CD14-positive monocyte (primary cell): Measurements from ENCODE around the gene BLCAP. TPM values are rescaled to one million over a fixed set of nuclear protein-coding genes. Genes with fewer than 3 reads are reported as not detected.

ENCODE experiments used
- DNase-seq, 3 donors: peaks; one replicate each; pipeline ENCODE4 v3.0.0-alpha.2; 2011 to 2022
- H2AFZ ChIP-seq: 2 replicates; pipeline ENCODE4 v1.6.0; 2012; ENCODE audit warnings: mild to moderate bottlenecking, low read depth, low read length, inconsistent platforms; ENCODE audit not compliant: insufficient read depth, poor library complexity, severe bottlenecking
- H3K27ac ChIP-seq, 2 donors: 1 replicate in 1 of 2; 2 replicates in 1 of 2; pipeline ENCODE4 v1.5.1; 2012 to 2013; ENCODE audit warnings: low read length in 2 of 2, control low read depth in 1 of 2, inconsistent platforms in 1 of 2, low read depth in 1 of 2, mild to moderate bottlenecking in 1 of 2
- H3K27me3 ChIP-seq, 2 donors: one replicate each; pipeline versions ENCODE4 v1.6.0 to v1.6.1; 2011 to 2013; ENCODE audit warnings: low read length in 2 of 2; ENCODE audit not compliant: control insufficient read depth in 2 of 2, insufficient read depth in 2 of 2
- H3K36me3 ChIP-seq, 2 donors: replicated peaks in 1 of 2; 1 replicate in 1 of 2; 2 replicates in 1 of 2; pipeline versions ENCODE4 v1.5.1 to v1.6.1; 2012 to 2013; ENCODE audit warnings: low read length in 2 of 2, control low read depth in 1 of 2, inconsistent platforms in 1 of 2, mild to moderate bottlenecking in 1 of 2; ENCODE audit not compliant: insufficient read depth in 2 of 2, control insufficient read depth in 1 of 2
- H3K4me1 ChIP-seq, 2 donors: 1 replicate in 1 of 2; 2 replicates in 1 of 2; pipeline versions ENCODE4 v1.5.1 to v1.6.1; 2012 to 2013; ENCODE audit warnings: low read length in 2 of 2, control low read depth in 1 of 2, inconsistent platforms in 1 of 2, mild to moderate bottlenecking in 1 of 2, moderate library complexity in 1 of 2; ENCODE audit not compliant: insufficient read depth in 2 of 2, control insufficient read depth in 1 of 2
- H3K4me2 ChIP-seq: replicated peaks from 2 replicates; pipeline ENCODE3; 2012; ENCODE audit warnings: low read length, moderate library complexity, mild to moderate bottlenecking; ENCODE audit not compliant: poor library complexity, severe bottlenecking; ENCODE audit errors: extremely low read depth
- H3K4me3 ChIP-seq, 3 experiments: fragments of 200-600 bp in 1 of 3; sonication (generic) in 1 of 3; replicated peaks in 1 of 3; 1 replicate in 2 of 3; 2 replicates in 1 of 3; pipeline ENCODE4 v1.5.1; 2011 to 2013; ENCODE audit warnings: low read length in 3 of 3, mild to moderate bottlenecking in 3 of 3, control low read depth in 2 of 3, low read depth in 2 of 3, inconsistent platforms in 1 of 3, moderate library complexity in 1 of 3
- H3K79me2 ChIP-seq: 2 replicates; pipeline ENCODE4 v1.6.0; 2012; ENCODE audit warnings: mild to moderate bottlenecking, control low read depth, inconsistent platforms, low read length, moderate library complexity; ENCODE audit not compliant: insufficient read depth
- H3K9ac ChIP-seq: 2 replicates; pipeline ENCODE4 v1.6.0; 2017; ENCODE audit warnings: low read length, mild to moderate bottlenecking; ENCODE audit not compliant: insufficient read depth, poor library complexity, severe bottlenecking
- H3K9me3 ChIP-seq, 2 donors: replicated peaks in 1 of 2; 1 replicate in 1 of 2; 2 replicates in 1 of 2; pipeline versions ENCODE4 v1.5.1 to v1.6.1; 2012 to 2013; ENCODE audit warnings: low read length in 2 of 2, control low read depth in 1 of 2; ENCODE audit not compliant: control insufficient read depth in 1 of 2, insufficient read depth in 1 of 2
- H4K20me1 ChIP-seq: 2 replicates; pipeline ENCODE4 v1.6.0; 2012; ENCODE audit warnings: mild to moderate bottlenecking, low read length, control low read depth, moderate library complexity; ENCODE audit not compliant: insufficient read depth
- H3K27ac Mint-ChIP-seq, 7 donors: one replicate each; pipeline ENCODE4 v1.8.0; 2020; ENCODE audit warnings: mild to moderate bottlenecking in 7 of 7, mixed read lengths in 7 of 7, moderate library complexity in 6 of 7, inconsistent platforms in 2 of 7
- H3K27me3 Mint-ChIP-seq, 3 donors: one replicate each; pipeline ENCODE4 v1.8.0; 2021 to 2022; ENCODE audit warnings: low read depth in 3 of 3, mild to moderate bottlenecking in 3 of 3, mixed read lengths in 3 of 3, moderate library complexity in 3 of 3, inconsistent platforms in 1 of 3
- H3K36me3 Mint-ChIP-seq, 2 donors: one replicate each; pipeline ENCODE4 v1.8.0; 2020; ENCODE audit warnings: mixed read lengths in 2 of 2, inconsistent platforms in 1 of 2, mild to moderate bottlenecking in 1 of 2
- H3K4me1 Mint-ChIP-seq: one replicate; pipeline ENCODE4 v1.8.0; 2020; ENCODE audit warnings: mild to moderate bottlenecking, mixed read lengths
- H3K4me3 Mint-ChIP-seq, 2 donors: one replicate each; pipeline ENCODE4 v1.8.0; 2020; ENCODE audit warnings: mild to moderate bottlenecking in 2 of 2, mixed read lengths in 2 of 2, moderate library complexity in 1 of 2
- H3K9me3 Mint-ChIP-seq, 7 donors: one replicate each; pipeline ENCODE4 v1.8.0; 2020 to 2022; ENCODE audit warnings: mixed read lengths in 7 of 7, mild to moderate bottlenecking in 6 of 7, moderate library complexity in 6 of 7, inconsistent platforms in 2 of 7
- CTCF ChIP-seq: fragments of 200-600 bp; IDR thresholded peaks from one replicate; pipeline ENCODE4 v1.8.0; 2022; ENCODE audit warnings: antibody characterized with exemption, mild to moderate bottlenecking
- WGBS: methylation state at CpG from one replicate; pipeline ENCODE4 v1.1.5; 2013; ENCODE audit warnings: missing lambda C conversion rate; ENCODE audit not compliant: insufficient coverage; 5-methylcytosine and 5-hydroxymethylcytosine counted together
- intact Hi-C, 2 donors: fragments of 100-400 bp; cut with micrococcal nuclease; formaldehyde crosslinking; loops; one replicate each; pipeline versions ENCODE4 v1.15.0 to v1.15.1; 2023
- polyA plus RNA-seq, 3 donors: library from polyadenylated mRNA; depleted of rRNA in 1 of 3; unstranded in 2 of 3; stranded (reverse) in 1 of 3; fragments of 300-500 nt in 2 of 3; fragments of >200 nt in 1 of 3; fragmentation: Illumina TruSeq in 2 of 3; gene quantifications; 1 replicate in 2 of 3; 2 replicates in 1 of 3; pipeline ENCODE4 v1.2.3, GENCODE V29; 2012 to 2021

The BLCAP gene
- polyA plus RNA-seq, 3 donors = 45.3 to 54.5 (median 53.3) TPM

GRCh38 chr20:37529214-37529967 lies 1.7 kb upstream of the BLCAP start:
- Histone ChIP-seq H3K9me3 (no peaks in the 10 kb centered on the region), H3K9ac (no peak overlapping the region), H3K4me3 (no peak overlapping the region), H3K27ac (no peak overlapping the region), H3K4me2 (no peak overlapping the region), H2AFZ (peak overlapping the region; percentile 93), H3K36me3 (no peaks in the 10 kb centered on the region), H3K79me2 (peaks cover 33% of the 10 kb centered on the region), H3K27me3 (no peaks in the 10 kb centered on the region), H4K20me1 (peaks cover 25% of the 10 kb centered on the region), H3K4me1 (peaks cover 30 to 40% of the 10 kb centered on the region in 2 donors)
- TF ChIP-seq CTCF = no peak
- peaks cover 43% of the 10 kb centered on the region for H3K4me1 Mint-ChIP-seq
- intact Hi-C loops = loop anchor here (5.0 to 10.0 kb wide), 4 partner anchors 125 to 265 kb away; partner anchors contain the start of gene GHRH (in 1 of the 2)
- peaks cover 2 to 9% of the 10 kb centered on the region in 2 donors for H3K36me3 Mint-ChIP-seq
- H3K9me3 Mint-ChIP-seq = peaks cover 0 to 2% (median 0%) of the 10 kb centered on the region in 7 donors
- peak overlapping the region in 1 of 2 donors; percentile 14 for H3K4me3 Mint-ChIP-seq
- H3K27me3 Mint-ChIP-seq = peaks cover 0 to 6% (median 5%) of the 10 kb centered on the region in 3 donors
- peak overlapping the region in 6 of 7 donors; percentile 4 to 100 (median 42) for H3K27ac Mint-ChIP-seq
- 65% methylated on average over 7 of the region's 8 CpGs for WGBS
- no peak for DNase-seq

GRCh38 chr20:37528446-37529213 lies 954 bp upstream of the BLCAP start:
- Histone ChIP-seq H3K4me1 (peaks cover 30 to 40% of the 10 kb centered on the region in 2 donors), H3K27ac (peak overlapping the region; percentile 82 to 100), H4K20me1 (peaks cover 33% of the 10 kb centered on the region), H3K4me2 (peak overlapping the region; percentile 94), H3K27me3 (no peaks in the 10 kb centered on the region), H3K36me3 (peaks cover 0 to 4% of the 10 kb centered on the region in 2 donors), H3K9ac (peak overlapping the region; percentile 93), H2AFZ (peak overlapping the region; percentile 93), H3K4me3 (peak overlapping the region; percentile 96 to 99 (median 97)), H3K79me2 (peaks cover 41% of the 10 kb centered on the region), H3K9me3 (no peaks in the 10 kb centered on the region)
- peaks cover 0 to 6% (median 5%) of the 10 kb centered on the region in 3 donors for H3K27me3 Mint-ChIP-seq
- H3K4me1 Mint-ChIP-seq = peaks cover 49% of the 10 kb centered on the region
- peak overlapping the region; percentile 95 for H3K4me3 Mint-ChIP-seq
- no peak for TF ChIP-seq CTCF
- intact Hi-C loops = loop anchor here (5.0 to 10.0 kb wide), 4 partner anchors 124 to 264 kb away; partner anchors contain the start of gene GHRH (in 1 of the 2)
- DNase-seq = no peak
- 60% methylated on average over 5 of the region's 10 CpGs for WGBS
- H3K36me3 Mint-ChIP-seq = peaks cover 6 to 12% of the 10 kb centered on the region in 2 donors
- peak overlapping the region; percentile 100 for H3K27ac Mint-ChIP-seq
- H3K9me3 Mint-ChIP-seq = peaks cover 0 to 2% (median 0%) of the 10 kb centered on the region in 7 donors
